GM12873 (cell line): Measurements from ENCODE around the gene CTDSPL.

Experiments
- CTCF ChIP-seq: IDR thresholded peaks from 2 replicates; pipeline ENCODE4 v1.5.1; 2012; ENCODE audit warnings: low read depth, mild to moderate bottlenecking, moderate library complexity, low read length, control low read depth; ENCODE audit not compliant: insufficient read depth; ENCODE audit errors: missing control alignments

CTDSPL gene

DNA sequence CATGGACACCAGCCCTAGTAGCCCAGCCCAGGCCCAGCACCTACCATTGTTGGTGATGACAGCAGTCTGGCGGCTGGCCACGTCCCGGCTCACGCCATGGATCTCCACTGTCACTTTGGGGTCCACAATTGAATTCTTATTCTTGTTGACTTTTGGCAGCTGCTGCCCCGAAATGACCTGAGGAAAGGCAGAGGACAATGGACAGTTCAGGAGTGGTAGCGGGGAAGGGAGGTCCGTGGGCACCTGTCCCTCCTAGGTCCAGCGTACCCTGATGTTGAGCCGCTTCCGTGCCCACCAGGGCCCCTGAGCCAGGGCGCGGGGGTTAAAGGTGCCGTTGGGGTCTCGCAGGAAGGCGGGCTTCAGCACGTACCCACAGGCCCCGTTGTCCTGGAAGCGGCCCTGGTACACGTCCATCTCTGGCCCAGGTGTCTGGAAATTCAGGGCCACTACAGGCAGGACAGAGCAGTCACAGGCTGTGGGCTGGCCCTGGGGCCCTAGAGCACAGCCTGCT lies 146.6 kb downstream of the CTDSPL start:
- TF ChIP-seq CTCF, result no peak

GRCh38 chr3:38008971-38009580 lies 147.4 kb downstream of the CTDSPL start:
- TF ChIP-seq CTCF, result no peak

GRCh38 chr3:38009807-38010591 lies 148.3 kb downstream of the CTDSPL start:
- no peak for TF ChIP-seq CTCF

GRCh38 chr3:38011111-38011510 lies 149.4 kb downstream of the CTDSPL start:
- TF ChIP-seq CTCF, result no peak

- no peak for TF ChIP-seq CTCF
Observed at GRCh38 chr3:38015485-38015884, 153.8 kb downstream of the CTDSPL start.

GRCh38 chr3:38015984-38016383 lies 154.3 kb downstream of the CTDSPL start:
- no peak for TF ChIP-seq CTCF

- TF ChIP-seq CTCF, result no peak
Observed at GRCh38 chr3:38016410-38016809, 154.7 kb downstream of the CTDSPL start.
